GM21526 (cell line): ENCODE data around the gene SCP2D1.

Experiments used
- ATAC-seq: cut with Tn5 transposase; IDR thresholded peaks from one replicate; pipeline ENCODE4 v1.9.1; 2021; ENCODE audit warnings: moderate library complexity; ENCODE audit not compliant: unreplicated experiment, low FRiP score

SCP2D1 gene

DNA sequence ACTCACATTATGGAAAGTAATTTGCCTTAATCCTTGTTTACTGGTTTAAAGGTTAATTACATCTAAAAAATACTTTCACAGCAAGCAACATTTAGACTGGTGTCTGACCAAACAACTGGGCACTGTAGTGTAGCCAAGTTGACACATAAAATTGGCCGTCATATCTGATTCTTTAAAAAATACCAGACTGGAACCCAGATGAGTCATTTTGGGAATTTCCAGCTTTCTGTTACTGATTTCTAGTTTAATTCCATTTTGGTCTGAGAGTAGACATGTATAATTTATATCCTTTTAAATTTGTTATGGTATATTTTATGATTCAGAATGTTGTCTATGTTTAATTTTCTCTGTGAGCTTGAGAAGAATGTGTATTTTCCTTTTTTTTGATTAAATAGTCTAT, 44.1 kb downstream of the SCP2D1 start:
- no peak for ATAC-seq

DNA sequence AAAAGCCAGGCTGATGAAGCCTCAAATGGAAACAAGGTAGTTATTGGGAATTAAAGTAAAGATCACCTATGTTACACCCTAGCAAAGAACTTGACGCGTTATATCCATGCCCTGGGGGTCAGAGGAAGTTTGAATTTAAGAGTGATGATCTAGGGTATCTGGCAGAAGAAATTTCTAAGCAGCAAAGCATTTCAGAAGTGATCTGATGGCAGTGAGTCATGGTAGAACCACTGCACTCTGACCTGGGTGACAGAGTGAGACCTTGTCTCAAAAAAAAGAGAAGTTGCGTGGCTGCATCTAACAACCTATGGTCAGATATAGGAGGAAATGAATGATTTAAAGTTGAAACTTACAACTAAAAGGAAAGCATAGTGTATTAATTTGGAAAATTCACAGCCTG, 45.2 kb downstream of the SCP2D1 start:
- no peak for ATAC-seq
